GM12878 (cell line): ENCODE measurements around the gene SUGP2.
A peak's percentile ranks its signal among the peaks of the same experiment; 100 is the strongest.

Experiments
- BRCA1 ChIP-seq: IDR thresholded peaks from 2 replicates; pipeline ENCODE4 v1.6.1; 2011; ENCODE audit warnings: low read depth, low read length, improper control_type of control experiment
- CHD4 ChIP-seq: fragments of 200-600 bp; sonication (generic); IDR thresholded peaks from 2 replicates; pipeline ENCODE4 v1.6.1; 2016; ENCODE audit warnings: mild to moderate bottlenecking
- EED ChIP-seq: sonication (generic); IDR thresholded peaks from 2 replicates; pipeline ENCODE4 v1.6.1; 2016; ENCODE audit warnings: antibody characterized with exemption, low read depth
- EZH2 ChIP-seq: IDR thresholded peaks from 2 replicates; pipeline ENCODE4 v1.6.1; 2012; ENCODE audit warnings: low read depth, mild to moderate bottlenecking, control low read depth, inconsistent platforms, low read length, borderline replicate concordance; ENCODE audit not compliant: control insufficient read depth
- HCFC1 ChIP-seq: fragments of 150-350 bp; IDR thresholded peaks from 2 replicates; pipeline ENCODE4 v1.6.1; 2014; ENCODE audit warnings: low read length
- MEF2B ChIP-seq: fragments of 450-650 bp; IDR thresholded peaks from 2 replicates; pipeline ENCODE4 v1.6.1; 2018; ENCODE audit warnings: mild to moderate bottlenecking, moderate library complexity; ENCODE audit not compliant: partially characterized antibody, poor library complexity, severe bottlenecking
- MLLT1 ChIP-seq: fragments of 450-650 bp; IDR thresholded peaks from 2 replicates; pipeline ENCODE4 v1.6.1; 2016; ENCODE audit warnings: mild to moderate bottlenecking
- NFYB ChIP-seq: IDR thresholded peaks from 2 replicates; pipeline ENCODE4 v1.6.1; 2011; ENCODE audit warnings: low read depth, mild to moderate bottlenecking, low read length, improper control_type of control experiment, moderate library complexity; ENCODE audit not compliant: insufficient read depth
- POLR2A ChIP-seq: IDR thresholded peaks from 2 replicates; pipeline ENCODE4 v1.6.1; 2011; ENCODE audit warnings: low read depth, mild to moderate bottlenecking, low read length
- POLR2AphosphoS5 ChIP-seq: IDR thresholded peaks from 2 replicates; pipeline ENCODE4 v1.6.1; 2011; ENCODE audit warnings: mild to moderate bottlenecking, low read length, inconsistent platforms
- RAD21 ChIP-seq: IDR thresholded peaks from 2 replicates; pipeline ENCODE4 v1.6.1; 2011; ENCODE audit warnings: mild to moderate bottlenecking, low read depth, low read length, moderate library complexity; ENCODE audit not compliant: insufficient read depth
- SIN3A ChIP-seq: IDR thresholded peaks from 2 replicates; pipeline ENCODE4 v1.6.1; 2012; ENCODE audit warnings: low read depth, low read length, improper control_type of control experiment
- SMC3 ChIP-seq: IDR thresholded peaks from 2 replicates; pipeline ENCODE4 v1.6.1; 2011; ENCODE audit warnings: low read length, improper control_type of control experiment, borderline replicate concordance
- TF ChIP-seq, protein P1 (sequence below), 3 experiments: IDR thresholded peaks in 2 of 3; conservative IDR thresholded peaks in 1 of 3; 2 replicates each; pipeline ENCODE4 v1.5.1; 2011; ENCODE audit warnings: low read depth in 3 of 3, low read length in 3 of 3, mild to moderate bottlenecking in 3 of 3, control low read depth in 2 of 3, moderate library complexity in 2 of 3, inconsistent platforms in 1 of 3, mixed read lengths in 1 of 3; ENCODE audit not compliant: control insufficient read depth in 2 of 3, insufficient read depth in 1 of 3; ENCODE audit errors: extremely low read depth in 1 of 3

- TF ChIP-seq CHD4, result no peak
- TF ChIP-seq, protein P1, sequence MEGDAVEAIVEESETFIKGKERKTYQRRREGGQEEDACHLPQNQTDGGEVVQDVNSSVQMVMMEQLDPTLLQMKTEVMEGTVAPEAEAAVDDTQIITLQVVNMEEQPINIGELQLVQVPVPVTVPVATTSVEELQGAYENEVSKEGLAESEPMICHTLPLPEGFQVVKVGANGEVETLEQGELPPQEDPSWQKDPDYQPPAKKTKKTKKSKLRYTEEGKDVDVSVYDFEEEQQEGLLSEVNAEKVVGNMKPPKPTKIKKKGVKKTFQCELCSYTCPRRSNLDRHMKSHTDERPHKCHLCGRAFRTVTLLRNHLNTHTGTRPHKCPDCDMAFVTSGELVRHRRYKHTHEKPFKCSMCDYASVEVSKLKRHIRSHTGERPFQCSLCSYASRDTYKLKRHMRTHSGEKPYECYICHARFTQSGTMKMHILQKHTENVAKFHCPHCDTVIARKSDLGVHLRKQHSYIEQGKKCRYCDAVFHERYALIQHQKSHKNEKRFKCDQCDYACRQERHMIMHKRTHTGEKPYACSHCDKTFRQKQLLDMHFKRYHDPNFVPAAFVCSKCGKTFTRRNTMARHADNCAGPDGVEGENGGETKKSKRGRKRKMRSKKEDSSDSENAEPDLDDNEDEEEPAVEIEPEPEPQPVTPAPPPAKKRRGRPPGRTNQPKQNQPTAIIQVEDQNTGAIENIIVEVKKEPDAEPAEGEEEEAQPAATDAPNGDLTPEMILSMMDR (IDR thresholded peaks at IDR 0.05 in 2 of 3, conservative IDR thresholded peaks at IDR 0.05 in 1 of 3; ENCODE audit: control insufficient read depth in 2 of 3, extremely low read depth in 1 of 3, insufficient read depth in 1 of 3, low read depth in 3 of 3, low read length in 3 of 3), result no peak
- no peak for TF ChIP-seq HCFC1
- TF ChIP-seq SIN3A, result 0 out of 2 replicates have a peak, but pooled peaks have one; percentile 24
- peak; percentile 74 for TF ChIP-seq NFYB
- TF ChIP-seq MLLT1, result no peak
- TF ChIP-seq EED, result no peak
- TF ChIP-seq EZH2, result no peak
- TF ChIP-seq SMC3, result no peak
- TF ChIP-seq MEF2B, result no peak
- no peak for TF ChIP-seq POLR2AphosphoS5
- no peak for TF ChIP-seq BRCA1
- no peak for TF ChIP-seq RAD21
- TF ChIP-seq POLR2A, result no peak
Observed at GRCh38 chr19:19032420-19033175, 719 bp downstream of the SUGP2 start.
